Common myeloid progenitor, CD34-positive (primary cell): ENCODE measurements around the gene ALPP.
A peak's percentile ranks its signal among the peaks of the same experiment; 100 is the strongest.

Experiments used
- CTCF ChIA-PET: fragments of 350-600 bp; sonication (Branson Sonifier 250); formaldehyde crosslinking; loops from one replicate; lab custom pipeline; 2021; ENCODE audit warnings: antibody characterized with exemption; lab: Charles Lee
- POLR2A ChIA-PET: fragments of 350-600 bp; sonication (Branson Sonifier 250); formaldehyde crosslinking; loops from one replicate; lab custom pipeline; 2021; ENCODE audit warnings: antibody characterized with exemption; lab: Charles Lee
- DNase-seq, 3 donors: peaks; one replicate each; pipeline versions ENCODE4 v3.0.0 to v3.0.0-alpha.2; 2013
- H3K27ac ChIP-seq, 2 experiments: 1 replicate in 1 of 2; 2 replicates in 1 of 2; pipeline ENCODE4 v1.7.0; 2013; ENCODE audit warnings: inconsistent platforms in 2 of 2, low read length in 2 of 2, mild to moderate bottlenecking in 2 of 2, low read depth in 1 of 2, moderate library complexity in 1 of 2; ENCODE audit not compliant: severe bottlenecking in 2 of 2, insufficient read depth in 1 of 2, poor library complexity in 1 of 2
- H3K27me3 ChIP-seq, 5 experiments: replicated peaks in 2 of 5; 1 replicate in 3 of 5; 2 replicates in 2 of 5; pipeline versions ENCODE4 v1.6.1 to v1.7.0; 2013; ENCODE audit warnings: low read length in 4 of 5, mild to moderate bottlenecking in 2 of 5, moderate library complexity in 2 of 5, inconsistent platforms in 1 of 5; ENCODE audit not compliant: insufficient read depth in 5 of 5, control insufficient read depth in 4 of 5
- H3K36me3 ChIP-seq, 4 experiments: 1 replicate in 2 of 4; 2 replicates in 2 of 4; pipeline versions ENCODE4 v1.6.1 to v1.7.0; 2013; ENCODE audit warnings: low read length in 3 of 4, control low read depth in 1 of 4, mild to moderate bottlenecking in 1 of 4; ENCODE audit not compliant: control insufficient read depth in 4 of 4, insufficient read depth in 4 of 4
- H3K4me1 ChIP-seq, 4 experiments: 1 replicate in 3 of 4; 2 replicates in 1 of 4; pipeline versions ENCODE4 v1.6.1 to v1.7.1; 2013; ENCODE audit warnings: low read length in 3 of 4, mild to moderate bottlenecking in 3 of 4, control low read depth in 1 of 4, inconsistent platforms in 1 of 4, moderate library complexity in 1 of 4; ENCODE audit not compliant: control insufficient read depth in 4 of 4, insufficient read depth in 4 of 4; ENCODE audit errors: control extremely low read depth in 1 of 4
- H3K4me3 ChIP-seq, 7 experiments: 1 replicate in 4 of 7; 2 replicates in 3 of 7; pipeline versions ENCODE4 v1.5.1 to v1.7.0; 2013; ENCODE audit warnings: mild to moderate bottlenecking in 7 of 7, low read length in 6 of 7, moderate library complexity in 6 of 7, inconsistent platforms in 2 of 7, low read depth in 2 of 7, control low read depth in 1 of 7; ENCODE audit not compliant: insufficient read depth in 4 of 7, control insufficient read depth in 1 of 7; ENCODE audit errors: extremely low read depth in 1 of 7
- H3K9me3 ChIP-seq, 5 experiments: 1 replicate in 4 of 5; 2 replicates in 1 of 5; pipeline versions ENCODE4 v1.6.1 to v1.7.1; 2013; ENCODE audit warnings: low read length in 4 of 5, mild to moderate bottlenecking in 2 of 5, inconsistent platforms in 1 of 5, low read depth in 1 of 5, moderate library complexity in 1 of 5; ENCODE audit not compliant: control insufficient read depth in 4 of 5, insufficient read depth in 2 of 5; ENCODE audit errors: control extremely low read depth in 1 of 5
- WGBS: methylation state at CpG from one replicate; pipeline ENCODE4 v1.1.5; 2013; ENCODE audit not compliant: insufficient coverage; 5-methylcytosine and 5-hydroxymethylcytosine counted together

The ALPP gene

GRCh38 chr2:232341061-232341738 lies 37.4 kb upstream of the ALPP start:
- Histone ChIP-seq H3K27ac (no peak overlapping the region), H3K9me3 (no peaks in the 10 kb centered on the region), H3K36me3 (peaks cover 0 to 3% (median 0%) of the 10 kb centered on the region in 4 experiments), H3K27me3 (peaks cover 0 to 10% (median 4%) of the 10 kb centered on the region in 5 experiments), H3K4me3 (no peak overlapping the region), H3K4me1 (peaks cover 0 to 5% (median 4%) of the 10 kb centered on the region in 4 experiments)
- no peak for DNase-seq
- 96% methylated on average over 17 of the region's 17 CpGs for WGBS
- POLR2A ChIA-PET = no interaction called here
- CTCF ChIA-PET = interaction anchor here (0.6 to 3.7 kb wide), 12 partner anchors 8 to 100 kb away, joined by 3 to 14 read pairs (median 5); no protein-coding TSS in a partner anchor

- DNase-seq = no peak
- Histone ChIP-seq H3K27ac (no peak overlapping the region), H3K4me1 (peaks cover 0 to 5% (median 4%) of the 10 kb centered on the region in 4 experiments), H3K4me3 (no peak overlapping the region), H3K27me3 (peaks cover 0 to 10% (median 4%) of the 10 kb centered on the region in 5 experiments), H3K36me3 (peaks cover 0 to 3% (median 0%) of the 10 kb centered on the region in 4 experiments), H3K9me3 (no peaks in the 10 kb centered on the region)
- WGBS = 90% methylated on average over 2 of the region's 4 CpGs
- CTCF ChIA-PET = interaction anchor here (0.6 to 3.7 kb wide), 8 partner anchors 13 to 201 kb away, joined by 3 to 14 read pairs (median 6); no protein-coding TSS in a partner anchor
- POLR2A ChIA-PET = no interaction called here
These were observed 36.8 kb upstream of the ALPP start for GRCh38 chr2:232341739-232342126.

DNA sequence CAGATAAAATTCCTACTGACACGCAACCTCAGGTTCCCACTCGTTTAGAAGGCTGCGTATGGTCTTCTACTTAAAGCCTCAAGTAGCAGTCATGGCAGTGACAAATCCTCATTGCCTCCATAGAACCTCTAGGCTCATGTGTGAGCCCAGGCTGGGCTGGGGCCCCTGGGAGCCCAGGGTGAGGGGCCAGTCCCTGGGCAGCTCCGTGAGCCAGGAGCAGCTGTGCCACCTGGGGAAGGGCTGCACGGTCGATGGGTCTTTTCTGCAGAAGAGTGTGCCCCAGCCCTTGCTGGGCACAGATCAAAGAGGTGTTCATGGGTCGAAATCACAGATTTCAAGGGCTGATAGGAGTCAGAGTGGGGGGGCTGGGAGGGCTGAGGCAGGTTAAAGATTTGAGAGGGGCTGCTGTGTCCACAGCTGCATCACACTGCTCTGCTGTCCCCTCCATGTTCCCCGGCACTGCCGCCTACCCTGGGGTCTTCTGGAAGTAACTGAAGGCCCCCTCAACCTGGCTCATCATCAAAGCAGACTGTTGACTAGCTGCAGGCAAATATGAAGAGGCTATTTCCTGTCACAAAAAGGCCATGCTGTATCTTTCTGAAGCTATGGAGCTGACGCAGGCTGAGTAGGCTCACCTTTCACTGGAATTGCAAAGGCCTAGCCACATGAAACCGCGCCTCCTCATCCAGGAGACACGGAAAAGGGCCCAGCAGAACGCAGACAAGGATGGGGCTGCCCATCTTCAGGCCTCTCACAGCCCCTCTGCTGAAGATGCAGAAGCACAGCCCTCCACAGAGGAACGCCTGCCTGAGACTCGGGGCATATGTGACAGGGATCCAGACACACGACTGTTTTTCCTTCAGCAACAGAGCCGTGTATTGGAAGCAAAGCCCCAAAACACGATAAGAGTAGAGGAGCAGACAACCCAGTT lies 35.7 kb upstream of the ALPP start:
- no peak overlapping the region for H3K4me3 ChIP-seq
- H3K4me1 ChIP-seq = peaks cover 0 to 5% (median 2%) of the 10 kb centered on the region in 4 experiments
- H3K36me3 ChIP-seq = peaks cover 0 to 3% (median 0%) of the 10 kb centered on the region in 4 experiments
- no peaks in the 10 kb centered on the region for H3K9me3 ChIP-seq
- WGBS = 91% methylated on average over 18 of the region's 19 CpGs
- H3K27me3 ChIP-seq = peaks cover 0 to 21% (median 4%) of the 10 kb centered on the region in 5 experiments
- CTCF ChIA-PET = interaction anchor here (0.9 to 3.7 kb wide), 9 partner anchors 8 to 409 kb away, joined by 3 to 12 read pairs (median 3); no protein-coding TSS in a partner anchor
- no peak overlapping the region for H3K27ac ChIP-seq
- DNase-seq = no peak
- POLR2A ChIA-PET = no interaction called here

DNA sequence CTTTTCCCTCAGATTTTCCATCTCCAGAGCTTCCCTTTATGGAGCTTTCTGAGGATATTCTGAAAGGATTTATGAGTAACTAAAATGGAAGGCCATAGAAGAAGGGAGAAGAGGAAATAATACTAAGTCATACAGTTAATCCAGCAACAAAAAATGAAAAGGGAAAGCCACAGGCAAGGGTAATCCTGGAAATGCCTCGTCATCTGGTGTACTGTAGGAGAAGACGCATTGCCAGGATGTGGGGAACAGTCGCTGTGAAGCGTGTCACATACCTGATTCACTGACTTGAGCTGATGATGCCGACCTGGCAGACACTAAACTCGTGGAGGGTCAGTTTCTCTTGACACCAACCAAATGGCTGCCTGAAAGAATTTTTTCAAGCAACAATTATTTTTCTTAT lies 34.7 kb upstream of the ALPP start:
- 0% methylated on average over 5 of the region's 6 CpGs for WGBS
- ChIA-PET POLR2A (no interaction called here), CTCF (interaction anchor here (0.6 to 1.5 kb wide), 8 partner anchors 9 to 442 kb away, joined by 3 to 5 read pairs (median 4); no protein-coding TSS in a partner anchor)
- H3K9me3 ChIP-seq = no peaks in the 10 kb centered on the region
- no peak overlapping the region for H3K4me3 ChIP-seq
- H3K27ac ChIP-seq = no peak overlapping the region
- H3K36me3 ChIP-seq = peaks cover 0 to 3% (median 0%) of the 10 kb centered on the region in 4 experiments
- peaks cover 2 to 27% (median 8%) of the 10 kb centered on the region in 5 experiments for H3K27me3 ChIP-seq
- DNase-seq = peak in 2 of 3 donors; percentile 42 to 62
- peaks cover 0 to 8% (median 2%) of the 10 kb centered on the region in 4 experiments for H3K4me1 ChIP-seq

- no peaks in the 10 kb centered on the region for H3K36me3 ChIP-seq
- H3K4me1 ChIP-seq = peaks cover 0 to 13% (median 5%) of the 10 kb centered on the region in 4 experiments
- WGBS = 100% methylated on average over 3 of the region's 8 CpGs
- peaks cover 2 to 42% (median 15%) of the 10 kb centered on the region in 5 experiments for H3K27me3 ChIP-seq
- ChIA-PET POLR2A (no interaction called here), CTCF (no interaction called here)
- H3K9me3 ChIP-seq = no peaks in the 10 kb centered on the region
- H3K27ac ChIP-seq = no peak overlapping the region
- no peak for DNase-seq
- no peak overlapping the region for H3K4me3 ChIP-seq
These were observed 33.3 kb upstream of the ALPP start for GRCh38 chr2:232345251-232345650.

GRCh38 chr2:232347369-232347768 lies 31.2 kb upstream of the ALPP start:
- CTCF ChIA-PET = no interaction called here
- H3K27me3 ChIP-seq = peaks cover 2 to 63% (median 25%) of the 10 kb centered on the region in 5 experiments

More at GRCh38 chr2:232347369-232347768, 31.2 kb upstream of the ALPP start:
- Histone ChIP-seq H3K27ac (no peak overlapping the region), H3K4me1 (peaks cover 0 to 32% (median 14%) of the 10 kb centered on the region in 4 experiments), H3K9me3 (no peaks in the 10 kb centered on the region), H3K4me3 (no peak overlapping the region), H3K36me3 (no peaks in the 10 kb centered on the region)
- POLR2A ChIA-PET = no interaction called here
- 100% methylated on average over 2 of the region's 6 CpGs for WGBS
- no peak for DNase-seq
